Sigmoid colon (tissue), 4 donors: ENCODE results near the gene FSTL4.

Source experiments
- POLR2A ChIP-seq, 2 donors: fragments of 450-650 bp; IDR thresholded peaks; one replicate each; pipeline ENCODE4 v1.6.1; 2016; ENCODE audit warnings: antibody characterized with exemption in 2 of 2, mild to moderate bottlenecking in 2 of 2, moderate library complexity in 2 of 2
- POLR2AphosphoS5 ChIP-seq, 4 donors: sonication (generic); formaldehyde crosslinking; IDR thresholded peaks; one replicate each; pipeline ENCODE4 v1.6.1; 2017; ENCODE audit warnings: antibody characterized with exemption in 4 of 4

DNA sequence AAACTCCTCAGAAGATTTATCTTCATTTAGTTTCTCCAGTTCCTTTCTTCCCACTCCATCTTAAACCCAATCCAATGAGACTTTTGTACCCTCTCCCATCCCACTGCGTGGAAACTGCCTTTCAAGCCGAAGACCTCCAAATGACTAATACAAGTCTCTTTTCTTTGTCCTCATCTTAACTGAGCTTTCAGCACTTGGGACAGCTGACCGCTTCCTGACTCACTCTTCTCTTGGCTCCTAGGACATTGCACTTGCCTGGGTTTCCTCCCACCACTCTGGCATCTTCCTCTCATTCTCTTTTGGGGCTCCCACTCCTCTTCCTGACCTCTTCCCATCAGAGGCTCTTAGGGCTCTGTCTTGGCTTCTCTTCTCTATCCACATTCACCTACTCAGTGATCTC lies 316.8 kb downstream of the FSTL4 start:
- TF ChIP-seq POLR2A (IDR thresholded peaks at IDR 0.05), result no peak
- no peak for TF ChIP-seq POLR2AphosphoS5 (IDR thresholded peaks at IDR 0.05)
